NCI-H2029 (cell line): ENCODE results near the gene RABGEF1.
"Not testable (repeated sequence)": the region's sequence is repeated elsewhere in the genome, so short reads cannot be mapped to it uniquely, and the experiment has no call there.

ENCODE experiments used
- DNase-seq: peaks from one replicate; lab custom pipeline; 2025; lab: John Stamatoyannopoulos, UW

RABGEF1 gene

GRCh38 chr7:66740302-66740979, at the start of gene RABGEF1:
Gene RABGEF1, plus strand, starts transcription at chr7:66740733. Its CDS starts 31,167 bp downstream, at chr7:66771900.
- DNase-seq = peak; percentile 96

DNA sequence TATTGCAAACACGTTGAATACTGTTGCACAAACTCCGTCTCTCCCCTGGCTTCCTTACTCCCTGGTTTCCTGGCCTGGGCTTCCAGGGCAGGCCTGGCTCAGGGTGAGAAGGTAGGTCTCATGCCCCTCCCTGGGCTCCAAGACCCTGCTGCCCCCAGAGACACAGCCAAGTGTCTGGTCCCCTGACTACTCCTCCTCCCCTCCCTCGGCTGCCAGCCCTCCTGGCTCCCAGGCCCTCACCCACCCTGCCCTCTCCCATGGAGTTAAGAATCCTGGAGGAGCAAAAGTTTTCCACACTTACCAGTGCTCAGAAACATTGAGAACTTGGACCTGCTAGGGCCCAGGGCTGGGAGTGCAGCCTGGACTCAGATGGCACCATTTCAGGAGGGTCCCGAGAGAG, 47.2 kb upstream of the RABGEF1 start:
- DNase-seq = no peak

DNA sequence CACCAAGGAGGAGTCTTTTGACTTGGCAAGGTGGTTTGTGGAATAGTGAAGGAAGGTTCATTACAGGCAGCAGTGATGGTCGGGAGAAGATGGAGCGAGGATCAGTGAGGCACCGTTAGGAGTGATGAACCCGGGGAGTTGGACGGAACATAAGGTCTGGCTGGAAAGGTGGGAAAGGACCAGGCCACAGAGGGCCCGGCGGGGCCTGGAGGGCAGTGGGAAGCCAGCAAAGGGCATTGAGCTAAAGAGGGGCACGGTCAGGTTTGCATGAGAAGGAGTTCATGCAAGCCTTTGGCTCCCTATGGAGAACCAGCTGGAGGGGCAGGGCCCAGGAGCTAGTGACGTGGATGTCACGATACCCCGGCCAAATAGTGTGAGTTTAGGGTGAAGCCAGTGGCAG, 46.2 kb upstream of the RABGEF1 start:
- no peak for DNase-seq

- not testable (repeated sequence) for DNase-seq
Measured at GRCh38 chr7:66695417-66695816, 45.1 kb upstream of the RABGEF1 start.

DNA sequence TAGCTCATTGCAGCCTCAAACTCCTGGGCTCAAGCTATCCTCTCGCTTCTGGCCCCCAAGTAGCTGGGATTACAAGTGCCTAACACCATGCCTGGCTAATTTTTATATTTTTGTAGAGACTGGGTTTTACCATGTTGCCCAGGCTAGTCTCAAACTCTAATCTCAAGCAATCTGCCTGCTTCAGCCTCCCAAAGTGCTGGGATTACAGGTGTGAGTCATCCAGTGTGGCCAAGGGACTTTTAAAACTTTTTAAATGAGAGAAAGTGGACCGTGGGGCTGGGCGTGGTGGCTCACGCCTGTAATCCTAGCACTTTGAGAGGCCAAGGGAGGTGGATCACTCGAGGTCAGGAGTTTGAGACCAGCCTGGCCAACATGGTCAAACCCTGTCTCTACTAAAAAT, 44.4 kb upstream of the RABGEF1 start:
- DNase-seq = not testable (repeated sequence)

DNA sequence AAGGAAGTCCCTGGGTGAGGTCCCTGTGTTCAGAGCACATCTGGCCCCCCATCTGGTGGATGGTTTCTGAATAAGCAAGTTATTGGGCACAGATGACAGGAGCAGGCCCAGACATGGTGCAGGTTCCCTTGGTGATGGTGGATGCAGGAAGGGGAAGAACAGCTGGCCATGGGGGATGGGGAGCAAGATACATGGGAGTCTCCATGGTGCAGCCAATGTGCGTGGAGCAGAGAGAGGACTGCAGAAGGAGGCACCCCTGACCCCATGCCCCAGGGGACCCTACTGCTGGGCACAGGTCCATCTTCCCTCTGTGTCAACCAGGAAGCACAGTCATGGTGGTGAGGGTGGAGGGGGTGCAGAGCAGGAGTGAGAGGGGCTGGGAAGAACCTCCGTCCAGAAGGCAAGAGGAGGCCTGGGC, 43.8 kb upstream of the RABGEF1 start:
- DNase-seq = no peak

DNA sequence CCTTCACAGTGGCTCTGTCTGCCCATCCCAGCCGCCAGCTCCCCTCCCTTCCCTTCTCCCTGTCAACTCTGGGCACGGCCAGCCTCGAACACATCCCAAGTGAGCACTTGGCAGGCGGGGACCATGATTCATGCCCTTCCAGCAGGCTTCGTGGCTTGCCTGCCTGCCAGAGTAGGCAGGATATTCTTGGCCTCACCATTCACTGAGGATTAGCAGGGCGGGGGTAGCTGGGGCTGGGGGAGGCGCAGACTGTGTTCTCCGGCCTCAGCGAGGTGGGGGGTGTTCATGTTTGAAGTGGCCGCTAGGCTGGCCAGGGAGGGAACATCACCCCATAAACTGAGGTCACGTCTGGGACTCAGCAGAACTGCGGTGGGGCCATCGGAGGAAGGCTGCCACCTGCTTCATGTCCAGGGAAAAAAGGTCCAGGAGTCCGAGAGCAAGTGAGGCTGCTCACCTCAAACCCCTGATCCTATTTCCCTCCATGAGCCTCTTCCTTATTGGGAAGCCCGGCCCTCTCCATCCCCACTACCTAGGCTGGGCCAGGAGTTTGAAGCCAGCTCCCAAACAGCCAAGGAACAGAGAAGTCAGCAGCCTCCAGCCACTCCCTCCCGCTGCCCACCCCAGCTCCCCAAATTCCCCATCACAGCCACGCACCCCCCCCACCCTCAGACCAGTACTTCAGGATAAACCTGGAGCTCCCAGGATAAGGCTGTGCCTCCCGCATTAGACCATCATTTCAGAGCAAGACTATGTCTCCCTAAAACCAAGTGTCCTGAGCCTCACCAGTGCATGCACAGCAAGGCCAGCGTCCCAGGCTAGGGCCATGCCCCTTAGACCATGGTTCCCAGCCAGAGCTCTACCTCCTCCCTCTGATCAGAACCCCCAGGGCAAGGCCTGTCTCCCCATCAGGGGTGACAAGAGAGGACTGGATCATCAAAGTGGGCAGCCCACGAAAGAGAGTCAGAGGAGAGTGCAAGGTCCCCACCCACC, 42.8 kb upstream of the RABGEF1 start:
- DNase-seq = no peak

- DNase-seq = no peak
Measured at GRCh38 chr7:66698652-66699205, 41.8 kb upstream of the RABGEF1 start.

DNA sequence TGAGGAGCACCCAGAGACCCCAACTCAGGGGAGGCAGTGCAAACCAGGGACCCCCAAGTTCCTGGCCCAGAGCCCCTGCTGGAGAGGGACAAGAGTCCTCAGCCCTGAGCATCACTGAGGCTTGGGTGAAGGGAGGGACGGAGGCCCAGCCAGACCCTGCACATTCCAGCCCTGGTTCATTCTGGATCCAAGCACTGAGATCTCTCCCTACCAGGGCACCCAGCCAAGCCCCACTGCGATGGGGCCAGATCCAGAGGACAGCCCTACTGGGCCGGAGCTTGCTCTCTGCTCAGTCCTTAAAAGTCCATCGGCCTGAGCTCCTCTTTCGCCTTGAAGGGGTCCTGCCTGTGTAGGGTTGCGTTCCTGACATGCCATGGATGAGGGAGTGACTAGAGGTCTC, 40.5 kb upstream of the RABGEF1 start:
- no peak for DNase-seq

- DNase-seq = no peak
Measured at GRCh38 chr7:66700633-66701131, 39.9 kb upstream of the RABGEF1 start.

- DNase-seq = no peak
Measured at GRCh38 chr7:66707825-66708224, 32.7 kb upstream of the RABGEF1 start.

DNA sequence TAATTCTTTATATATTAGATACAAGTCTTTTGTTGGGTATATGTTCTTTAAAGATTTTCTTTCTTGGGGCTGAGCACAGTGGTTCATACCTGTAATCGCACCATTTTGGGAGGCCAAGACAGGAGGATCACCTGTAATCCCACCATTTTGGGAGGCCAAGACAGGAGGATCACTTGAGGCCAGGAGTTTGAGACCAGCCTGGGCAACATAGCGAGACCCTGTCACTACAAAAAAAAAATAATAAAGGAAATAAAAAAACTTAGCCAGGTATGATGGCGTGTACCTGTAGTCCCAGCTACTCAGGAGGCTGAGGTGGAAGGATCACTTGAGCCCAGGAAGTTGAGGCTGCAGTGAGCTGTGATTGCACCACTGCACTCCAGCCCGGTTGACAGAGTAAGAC, 29.8 kb upstream of the RABGEF1 start:
- not testable (repeated sequence) for DNase-seq

GRCh38 chr7:66713687-66714086, 26.8 kb upstream of the RABGEF1 start:
- no peak for DNase-seq

DNA sequence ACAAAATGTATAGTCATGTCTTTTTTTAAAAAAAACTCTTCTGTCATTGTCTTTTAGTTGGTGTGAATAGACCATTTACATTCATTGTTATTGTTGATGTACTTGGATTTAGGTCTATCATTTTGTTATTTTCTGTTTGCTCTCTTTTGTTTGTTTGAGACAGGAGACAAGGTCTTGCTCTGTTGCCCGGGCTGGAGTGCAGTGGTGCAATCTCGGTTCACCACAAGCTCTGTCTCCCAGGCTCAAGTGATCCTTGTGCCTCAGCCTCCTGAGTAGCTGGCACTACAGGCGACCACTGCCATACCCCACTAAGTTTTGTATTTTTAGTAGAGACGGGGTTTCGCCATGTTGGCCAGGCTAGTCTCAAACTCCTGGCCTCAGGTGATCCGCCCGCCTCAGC, 23.9 kb upstream of the RABGEF1 start:
- DNase-seq = not testable (repeated sequence)

DNA sequence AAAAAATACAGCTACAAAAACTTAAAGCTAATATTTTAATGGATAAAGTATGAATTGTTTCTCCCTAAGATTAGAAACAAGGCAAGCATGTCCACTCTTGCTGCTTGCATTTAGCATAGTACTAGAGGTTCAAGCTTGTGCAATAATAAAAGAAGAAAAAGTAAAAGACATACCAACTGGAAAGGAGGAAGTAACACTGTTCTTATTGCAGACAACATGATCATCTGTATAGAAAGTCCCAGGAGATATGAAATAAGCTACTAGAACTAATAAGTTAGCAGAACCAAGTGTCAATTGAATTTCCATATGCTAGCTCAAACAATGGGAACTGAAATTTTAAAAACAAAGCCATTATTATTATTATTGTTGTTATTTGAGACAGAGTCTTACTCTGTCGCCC, 20.0 kb upstream of the RABGEF1 start:
- DNase-seq = no peak

GRCh38 chr7:66725843-66726242, 14.7 kb upstream of the RABGEF1 start:
- DNase-seq = no peak

DNA sequence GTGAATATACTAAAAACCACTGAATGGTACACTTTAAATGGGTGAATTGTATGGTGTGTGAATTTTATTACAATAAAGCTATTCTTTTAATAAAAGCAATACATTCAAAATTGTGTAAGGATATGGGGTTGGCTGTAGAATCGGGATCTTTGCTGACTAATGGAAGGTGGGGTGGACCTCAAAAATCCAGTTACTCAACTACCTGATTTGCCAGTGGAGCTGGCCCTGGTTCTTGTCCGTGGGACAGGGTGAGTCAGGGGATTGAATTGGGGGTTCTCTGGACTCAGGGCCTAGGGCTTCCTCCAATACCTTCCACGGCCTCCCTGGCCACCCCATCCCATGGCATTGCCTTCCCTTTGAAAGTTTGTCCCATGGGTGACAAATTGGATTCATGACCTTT, 13.5 kb upstream of the RABGEF1 start:
- no peak for DNase-seq

GRCh38 chr7:66728571-66728970, 12.0 kb upstream of the RABGEF1 start:
- no peak for DNase-seq

DNA sequence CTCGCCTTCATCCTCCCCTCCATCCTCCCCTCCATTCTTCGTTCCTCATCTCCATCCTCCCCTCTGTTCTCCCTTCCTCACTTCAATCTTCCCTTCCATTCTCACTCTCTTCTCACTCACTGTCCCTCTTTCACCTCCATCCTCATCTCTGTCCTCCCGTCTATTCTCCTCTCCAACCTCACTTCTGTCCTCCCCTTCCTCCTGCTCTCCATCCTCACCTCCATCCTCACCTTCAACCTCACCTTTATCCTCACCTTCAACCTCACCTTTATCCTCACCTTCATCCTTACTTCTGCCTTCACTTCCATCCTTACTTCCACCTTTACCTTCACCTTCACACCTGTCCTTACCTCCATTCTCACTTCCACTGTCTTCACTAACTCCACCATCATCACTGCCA, 11.3 kb upstream of the RABGEF1 start:
- DNase-seq = no peak

DNA sequence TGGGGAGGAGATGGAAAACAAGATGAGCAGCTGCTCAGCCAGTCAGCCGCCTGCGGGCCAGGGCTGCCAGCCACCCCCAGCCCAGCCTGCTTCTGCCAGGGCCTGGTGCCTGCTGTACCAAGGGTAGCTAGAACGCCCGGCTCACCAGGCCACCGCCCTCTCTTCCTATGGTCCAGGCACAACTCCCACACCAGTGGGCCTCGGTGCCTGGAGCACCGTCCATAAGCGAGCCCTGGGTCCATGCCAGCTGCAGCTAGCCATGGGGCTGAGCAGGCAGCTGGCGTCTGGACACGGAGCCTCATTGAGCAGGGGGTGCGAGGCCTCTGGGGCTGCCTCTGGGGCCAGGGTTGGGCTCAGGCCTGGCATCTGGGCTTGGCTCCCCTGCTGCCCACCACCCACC, 8.5 kb upstream of the RABGEF1 start:
- DNase-seq = no peak

DNA sequence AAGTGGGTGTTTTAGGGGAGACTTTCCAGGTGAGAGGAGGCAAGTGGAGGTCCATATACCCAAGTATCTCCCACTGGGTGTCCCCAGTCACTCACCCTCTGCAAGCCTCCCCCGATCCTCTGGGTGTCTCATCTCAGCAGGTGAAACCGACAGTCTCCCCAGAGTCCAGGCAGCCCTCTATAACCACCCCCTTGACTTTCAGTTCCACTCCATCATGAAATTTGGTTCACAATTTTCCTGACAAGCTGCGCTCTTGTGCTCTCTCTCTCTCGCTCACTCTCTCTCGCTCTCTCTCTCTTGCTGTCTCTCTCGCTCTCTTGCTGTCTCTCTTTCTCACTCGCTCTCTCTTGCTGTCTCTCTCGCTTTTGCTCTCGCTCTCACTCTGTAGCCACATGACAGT, 8.1 kb upstream of the RABGEF1 start:
- DNase-seq = no peak

DNA sequence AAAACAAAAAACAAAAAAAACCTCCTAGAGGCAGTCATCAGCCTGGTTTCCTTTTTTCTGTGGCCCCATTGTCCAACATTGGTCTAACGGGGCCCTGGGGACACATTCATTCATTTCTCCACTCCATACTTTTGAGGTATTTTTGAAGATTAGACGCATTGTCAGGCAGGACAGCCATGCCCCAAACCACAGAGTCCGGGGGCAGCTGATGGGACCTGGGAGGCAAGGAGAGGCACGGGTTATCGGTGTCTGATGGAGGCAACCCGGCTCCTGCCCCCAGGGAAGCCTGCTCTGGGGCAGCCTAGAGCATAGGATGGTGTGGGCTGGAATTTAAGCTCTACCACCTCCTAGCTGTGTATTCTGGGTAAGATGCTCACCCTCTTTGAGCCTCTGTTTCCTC, 6.5 kb upstream of the RABGEF1 start:
- DNase-seq = no peak

- DNase-seq = no peak
Measured at GRCh38 chr7:66735154-66735553, 5.4 kb upstream of the RABGEF1 start.
